Measurements from ENCODE around the gene TMEM63A. TPM values are rescaled to one million over a fixed set of nuclear protein-coding genes. Genes with fewer than 3 reads are reported as not detected.
"Not testable (repeated sequence)": the region's sequence is repeated elsewhere in the genome, so short reads cannot be mapped to it uniquely, and the experiment has no call there.

Gene TMEM63A
- total RNA-seq, 1 experiment from 2014 or later, result 47.5 TPM

- Histone ChIP-seq H3K9me2 (replicated peaks; ENCODE audit: low read length) (no peaks in the 10 kb centered on the region), H3K36me3 (ENCODE audit: low read depth, low read length) (peaks cover 17% of the 10 kb centered on the region; the same call in 1 of the 2 replicates), H3K9ac (ENCODE audit: low read length) (no peak overlapping the region), H3K27ac (ENCODE audit: low read length) (no peak overlapping the region), H3K4me3 (ENCODE audit: low read length) (no peak overlapping the region), H3F3A (ENCODE audit: low read length, unreplicated experiment) (no peaks in the 10 kb centered on the region), H3K4me1 (ENCODE audit: insufficient read depth, low read length) (no peaks in the 10 kb centered on the region), H4K20me1 (ENCODE audit: low read length) (no peaks in the 10 kb centered on the region), H3K27me3 (ENCODE audit: low read length) (no peaks in the 10 kb centered on the region), H2AFZ (ENCODE audit: low read length) (no peak overlapping the region), H3K4me2 (ENCODE audit: low read length) (no peak overlapping the region), H3K79me2 (ENCODE audit: low read length) (no peaks in the 10 kb centered on the region), H3K9me3 (ENCODE audit: low read length) (no peaks in the 10 kb centered on the region)
- CTCF ChIA-PET, result no interaction called here
- POLR2A ChIA-PET (ENCODE audit: unreplicated experiment), result no interaction called here
- DNase-seq (no peak), ATAC-seq (no peak)
- no peak for TF ChIP-seq EZH2phosphoT487 (IDR thresholded peaks at IDR 0.05; ENCODE audit: borderline replicate concordance, low read length)
- no peak for TF ChIP-seq CTCF (conservative IDR thresholded peaks at IDR 0.05; ENCODE audit: low read depth, low read length)
- TF ChIP-seq EZH2 (IDR thresholded peaks at IDR 0.05; ENCODE audit: low read length, unreplicated experiment), result no peak
- no TSS peak for BruUV-seq (replicated peaks)
- intact Hi-C loops (cut with micrococcal nuclease), result no loop called here
These were observed 42.0 kb downstream of the TMEM63A start for GRCh38 chr1:225840223-225840610.

GRCh38 chr1:225838793-225839192 is 43.4 kb downstream of the TMEM63A start:
- Histone ChIP-seq H3K4me2 (ENCODE audit: low read length) (no peak overlapping the region), H3K9me3 (ENCODE audit: low read length) (no peaks in the 10 kb centered on the region), H3K27ac (ENCODE audit: low read length) (no peak overlapping the region), H3K4me1 (ENCODE audit: insufficient read depth, low read length) (no peaks in the 10 kb centered on the region), H2AFZ (ENCODE audit: low read length) (no peak overlapping the region), H3F3A (ENCODE audit: low read length, unreplicated experiment) (no peaks in the 10 kb centered on the region), H3K79me2 (ENCODE audit: low read length) (no peaks in the 10 kb centered on the region), H3K4me3 (ENCODE audit: low read length) (no peak overlapping the region), H3K27me3 (ENCODE audit: low read length) (no peaks in the 10 kb centered on the region), H4K20me1 (ENCODE audit: low read length) (no peaks in the 10 kb centered on the region), H3K9ac (ENCODE audit: low read length) (no peak overlapping the region), H3K36me3 (ENCODE audit: low read depth, low read length) (peaks cover 17% of the 10 kb centered on the region; the same call in 1 of the 2 replicates), H3K9me2 (replicated peaks; ENCODE audit: low read length) (no peaks in the 10 kb centered on the region)
- CTCF ChIA-PET, result no interaction called here
- intact Hi-C loops (cut with micrococcal nuclease), result no loop called here
- ATAC-seq (no peak), DNase-seq (no peak)
- no TSS peak for BruUV-seq (replicated peaks)
- POLR2A ChIA-PET (ENCODE audit: unreplicated experiment), result interaction anchor here (0.6 kb wide), 1 partner anchor 32 kb away, joined by 7 read pairs; no protein-coding TSS in a partner anchor
- TF ChIP-seq CTCF (conservative IDR thresholded peaks at IDR 0.05; ENCODE audit: low read depth, low read length) (no peak), EZH2 (IDR thresholded peaks at IDR 0.05; ENCODE audit: low read length, unreplicated experiment) (no peak), EZH2phosphoT487 (IDR thresholded peaks at IDR 0.05; ENCODE audit: borderline replicate concordance, low read length) (no peak)

GRCh38 chr1:225836296-225836695 is 45.9 kb downstream of the TMEM63A start:
- H2AFZ ChIP-seq (ENCODE audit: low read length); POLR2A ChIA-PET (ENCODE audit: unreplicated experiment); CTCF ChIA-PET; H3K4me1 ChIP-seq (ENCODE audit: insufficient read depth, low read length); H3K27ac ChIP-seq (ENCODE audit: low read length); H3K79me2 ChIP-seq (ENCODE audit: low read length); H3F3A ChIP-seq (ENCODE audit: low read length, unreplicated experiment); H4K20me1 ChIP-seq (ENCODE audit: low read length); H3K9me3 ChIP-seq (ENCODE audit: low read length); BruUV-seq (replicated peaks); H3K4me2 ChIP-seq (ENCODE audit: low read length); ATAC-seq; intact Hi-C loops (cut with micrococcal nuclease); H3K9ac ChIP-seq (ENCODE audit: low read length); H3K27me3 ChIP-seq (ENCODE audit: low read length); H3K4me3 ChIP-seq (ENCODE audit: low read length); H3K9me2 ChIP-seq (replicated peaks; ENCODE audit: low read length); DNase-seq: not testable (repeated sequence)
- peaks cover 28% of the 10 kb centered on the region; the same call in 1 of the 2 replicates for H3K36me3 ChIP-seq (ENCODE audit: low read depth, low read length)
